CD14-positive monocyte (primary cell): ENCODE results near the gene CHRNA1. TPM values are rescaled to one million over a fixed set of nuclear protein-coding genes. Genes with fewer than 3 reads are reported as not detected.

Source experiments
- DNase-seq, 3 donors: peaks; one replicate each; pipeline ENCODE4 v3.0.0-alpha.2; 2011 to 2022
- H2AFZ ChIP-seq: 2 replicates; pipeline ENCODE4 v1.6.0; 2012; ENCODE audit warnings: mild to moderate bottlenecking, low read depth, low read length, inconsistent platforms; ENCODE audit not compliant: insufficient read depth, poor library complexity, severe bottlenecking
- H3K27ac ChIP-seq, 2 donors: 1 replicate in 1 of 2; 2 replicates in 1 of 2; pipeline ENCODE4 v1.5.1; 2012 to 2013; ENCODE audit warnings: low read length in 2 of 2, control low read depth in 1 of 2, inconsistent platforms in 1 of 2, low read depth in 1 of 2, mild to moderate bottlenecking in 1 of 2
- H3K27me3 ChIP-seq, 2 donors: one replicate each; pipeline versions ENCODE4 v1.6.0 to v1.6.1; 2011 to 2013; ENCODE audit warnings: low read length in 2 of 2; ENCODE audit not compliant: control insufficient read depth in 2 of 2, insufficient read depth in 2 of 2
- H3K36me3 ChIP-seq, 2 donors: replicated peaks in 1 of 2; 1 replicate in 1 of 2; 2 replicates in 1 of 2; pipeline versions ENCODE4 v1.5.1 to v1.6.1; 2012 to 2013; ENCODE audit warnings: low read length in 2 of 2, control low read depth in 1 of 2, inconsistent platforms in 1 of 2, mild to moderate bottlenecking in 1 of 2; ENCODE audit not compliant: insufficient read depth in 2 of 2, control insufficient read depth in 1 of 2
- H3K4me1 ChIP-seq, 2 donors: 1 replicate in 1 of 2; 2 replicates in 1 of 2; pipeline versions ENCODE4 v1.5.1 to v1.6.1; 2012 to 2013; ENCODE audit warnings: low read length in 2 of 2, control low read depth in 1 of 2, inconsistent platforms in 1 of 2, mild to moderate bottlenecking in 1 of 2, moderate library complexity in 1 of 2; ENCODE audit not compliant: insufficient read depth in 2 of 2, control insufficient read depth in 1 of 2
- H3K4me2 ChIP-seq: replicated peaks from 2 replicates; pipeline ENCODE3; 2012; ENCODE audit warnings: low read length, moderate library complexity, mild to moderate bottlenecking; ENCODE audit not compliant: poor library complexity, severe bottlenecking; ENCODE audit errors: extremely low read depth
- H3K4me3 ChIP-seq, 3 experiments: fragments of 200-600 bp in 1 of 3; sonication (generic) in 1 of 3; replicated peaks in 1 of 3; 1 replicate in 2 of 3; 2 replicates in 1 of 3; pipeline ENCODE4 v1.5.1; 2011 to 2013; ENCODE audit warnings: low read length in 3 of 3, mild to moderate bottlenecking in 3 of 3, control low read depth in 2 of 3, low read depth in 2 of 3, inconsistent platforms in 1 of 3, moderate library complexity in 1 of 3
- H3K79me2 ChIP-seq: 2 replicates; pipeline ENCODE4 v1.6.0; 2012; ENCODE audit warnings: mild to moderate bottlenecking, control low read depth, inconsistent platforms, low read length, moderate library complexity; ENCODE audit not compliant: insufficient read depth
- H3K9ac ChIP-seq: 2 replicates; pipeline ENCODE4 v1.6.0; 2017; ENCODE audit warnings: low read length, mild to moderate bottlenecking; ENCODE audit not compliant: insufficient read depth, poor library complexity, severe bottlenecking
- H3K9me3 ChIP-seq, 2 donors: replicated peaks in 1 of 2; 1 replicate in 1 of 2; 2 replicates in 1 of 2; pipeline versions ENCODE4 v1.5.1 to v1.6.1; 2012 to 2013; ENCODE audit warnings: low read length in 2 of 2, control low read depth in 1 of 2; ENCODE audit not compliant: control insufficient read depth in 1 of 2, insufficient read depth in 1 of 2
- H4K20me1 ChIP-seq: 2 replicates; pipeline ENCODE4 v1.6.0; 2012; ENCODE audit warnings: mild to moderate bottlenecking, low read length, control low read depth, moderate library complexity; ENCODE audit not compliant: insufficient read depth
- H3K27ac Mint-ChIP-seq, 7 donors: one replicate each; pipeline ENCODE4 v1.8.0; 2020; ENCODE audit warnings: mild to moderate bottlenecking in 7 of 7, mixed read lengths in 7 of 7, moderate library complexity in 6 of 7, inconsistent platforms in 2 of 7
- H3K27me3 Mint-ChIP-seq, 3 donors: one replicate each; pipeline ENCODE4 v1.8.0; 2021 to 2022; ENCODE audit warnings: low read depth in 3 of 3, mild to moderate bottlenecking in 3 of 3, mixed read lengths in 3 of 3, moderate library complexity in 3 of 3, inconsistent platforms in 1 of 3
- H3K36me3 Mint-ChIP-seq, 2 donors: one replicate each; pipeline ENCODE4 v1.8.0; 2020; ENCODE audit warnings: mixed read lengths in 2 of 2, inconsistent platforms in 1 of 2, mild to moderate bottlenecking in 1 of 2
- H3K4me1 Mint-ChIP-seq: one replicate; pipeline ENCODE4 v1.8.0; 2020; ENCODE audit warnings: mild to moderate bottlenecking, mixed read lengths
- H3K4me3 Mint-ChIP-seq, 2 donors: one replicate each; pipeline ENCODE4 v1.8.0; 2020; ENCODE audit warnings: mild to moderate bottlenecking in 2 of 2, mixed read lengths in 2 of 2, moderate library complexity in 1 of 2
- H3K9me3 Mint-ChIP-seq, 7 donors: one replicate each; pipeline ENCODE4 v1.8.0; 2020 to 2022; ENCODE audit warnings: mixed read lengths in 7 of 7, mild to moderate bottlenecking in 6 of 7, moderate library complexity in 6 of 7, inconsistent platforms in 2 of 7
- WGBS: methylation state at CpG from one replicate; pipeline ENCODE4 v1.1.5; 2013; ENCODE audit warnings: missing lambda C conversion rate; ENCODE audit not compliant: insufficient coverage; 5-methylcytosine and 5-hydroxymethylcytosine counted together
- intact Hi-C, 2 donors: fragments of 100-400 bp; cut with micrococcal nuclease; formaldehyde crosslinking; loops; one replicate each; pipeline versions ENCODE4 v1.15.0 to v1.15.1; 2023
- polyA plus RNA-seq, 3 donors: library from polyadenylated mRNA; depleted of rRNA in 1 of 3; unstranded in 2 of 3; stranded (reverse) in 1 of 3; fragments of 300-500 nt in 2 of 3; fragments of >200 nt in 1 of 3; fragmentation: Illumina TruSeq in 2 of 3; gene quantifications; 1 replicate in 2 of 3; 2 replicates in 1 of 3; pipeline ENCODE4 v1.2.3, GENCODE V29; 2012 to 2021
- TF ChIP-seq, protein P1 (sequence below): fragments of 200-600 bp; IDR thresholded peaks from one replicate; pipeline ENCODE4 v1.8.0; 2022; ENCODE audit warnings: antibody characterized with exemption, mild to moderate bottlenecking

The CHRNA1 gene
- polyA plus RNA-seq, 3 donors = not detected

DNA sequence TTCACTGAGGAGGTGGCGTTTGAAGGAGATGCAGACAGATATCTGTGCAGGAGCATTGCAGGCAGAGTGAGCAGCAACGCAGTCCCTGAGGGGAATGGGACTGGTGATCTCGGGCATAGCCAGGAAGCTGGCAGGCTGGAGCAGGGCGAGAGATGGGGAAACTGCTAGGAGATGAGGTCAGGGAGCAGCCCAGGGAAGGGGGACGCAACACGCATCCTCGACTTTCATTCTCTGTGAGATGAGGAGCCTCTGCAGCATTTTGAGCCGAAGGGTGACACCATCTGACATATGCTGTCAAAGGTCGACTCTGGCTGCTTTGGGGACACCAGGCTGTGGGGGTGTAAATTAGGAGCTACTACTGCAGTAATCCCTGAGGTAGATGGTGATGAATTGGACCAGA, 4.3 kb upstream of the CHRNA1 start:
- H3K36me3 Mint-ChIP-seq = no peaks in the 10 kb centered on the region
- H3K4me1 Mint-ChIP-seq = peaks cover 18% of the 10 kb centered on the region

DNA sequence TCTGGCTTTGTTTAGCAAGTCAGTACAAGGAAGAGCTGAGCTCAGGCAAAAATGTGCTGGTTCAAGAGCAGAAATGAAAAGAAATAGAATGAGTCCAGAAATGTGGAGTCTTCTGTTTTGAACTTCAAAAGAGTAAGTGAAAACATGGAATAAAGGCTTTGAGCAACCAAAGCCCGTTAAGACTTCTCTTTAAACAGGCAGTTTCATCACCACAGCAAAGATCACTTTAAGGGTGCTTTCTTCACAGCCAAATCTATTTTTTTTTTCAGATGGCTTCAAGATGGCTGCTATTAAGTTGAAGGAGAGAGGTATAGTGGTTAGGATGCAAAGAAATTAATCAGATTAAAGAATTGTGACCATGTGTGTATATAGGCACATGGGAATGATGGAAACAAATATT, 2.0 kb upstream of the CHRNA1 start:
- Histone ChIP-seq H3K36me3 (no peaks in the 10 kb centered on the region), H3K9me3 (no peaks in the 10 kb centered on the region), H3K9ac (no peak overlapping the region), H3K4me3 (no peak overlapping the region), H2AFZ (no peak overlapping the region), H3K4me2 (no peak overlapping the region), H3K27me3 (peaks cover 6 to 19% of the 10 kb centered on the region in 2 donors), H4K20me1 (no peaks in the 10 kb centered on the region), H3K27ac (no peak overlapping the region), H3K4me1 (no peaks in the 10 kb centered on the region), H3K79me2 (no peaks in the 10 kb centered on the region)
- WGBS = no CpG with 5 or more reads among the region's 1 CpG
- H3K27me3 Mint-ChIP-seq = peaks cover 22 to 49% (median 23%) of the 10 kb centered on the region in 3 donors
- TF ChIP-seq, protein P1, sequence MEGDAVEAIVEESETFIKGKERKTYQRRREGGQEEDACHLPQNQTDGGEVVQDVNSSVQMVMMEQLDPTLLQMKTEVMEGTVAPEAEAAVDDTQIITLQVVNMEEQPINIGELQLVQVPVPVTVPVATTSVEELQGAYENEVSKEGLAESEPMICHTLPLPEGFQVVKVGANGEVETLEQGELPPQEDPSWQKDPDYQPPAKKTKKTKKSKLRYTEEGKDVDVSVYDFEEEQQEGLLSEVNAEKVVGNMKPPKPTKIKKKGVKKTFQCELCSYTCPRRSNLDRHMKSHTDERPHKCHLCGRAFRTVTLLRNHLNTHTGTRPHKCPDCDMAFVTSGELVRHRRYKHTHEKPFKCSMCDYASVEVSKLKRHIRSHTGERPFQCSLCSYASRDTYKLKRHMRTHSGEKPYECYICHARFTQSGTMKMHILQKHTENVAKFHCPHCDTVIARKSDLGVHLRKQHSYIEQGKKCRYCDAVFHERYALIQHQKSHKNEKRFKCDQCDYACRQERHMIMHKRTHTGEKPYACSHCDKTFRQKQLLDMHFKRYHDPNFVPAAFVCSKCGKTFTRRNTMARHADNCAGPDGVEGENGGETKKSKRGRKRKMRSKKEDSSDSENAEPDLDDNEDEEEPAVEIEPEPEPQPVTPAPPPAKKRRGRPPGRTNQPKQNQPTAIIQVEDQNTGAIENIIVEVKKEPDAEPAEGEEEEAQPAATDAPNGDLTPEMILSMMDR = no peak
- H3K9me3 Mint-ChIP-seq = peaks cover 0 to 3% (median 0%) of the 10 kb centered on the region in 7 donors
- no peak overlapping the region for H3K27ac Mint-ChIP-seq
- no peaks in the 10 kb centered on the region for H3K36me3 Mint-ChIP-seq
- H3K4me3 Mint-ChIP-seq = no peak overlapping the region
- peaks cover 2% of the 10 kb centered on the region for H3K4me1 Mint-ChIP-seq
- no peak for DNase-seq
- intact Hi-C loops = no loop called here

More for the DNA sequence above, 4.3 kb upstream of the CHRNA1 start:
- no peak overlapping the region for H2AFZ ChIP-seq
- no peak overlapping the region for H3K27ac Mint-ChIP-seq
- peaks cover 0 to 3% (median 0%) of the 10 kb centered on the region in 7 donors for H3K9me3 Mint-ChIP-seq
- 86% methylated on average over 9 of the region's 9 CpGs for WGBS
- no peak overlapping the region for H3K4me3 Mint-ChIP-seq
- peaks cover 4 to 14% of the 10 kb centered on the region in 2 donors for H3K27me3 ChIP-seq
- no peak overlapping the region for H3K4me2 ChIP-seq
- H3K4me3 ChIP-seq = no peak overlapping the region
- peaks cover 19 to 43% (median 21%) of the 10 kb centered on the region in 3 donors for H3K27me3 Mint-ChIP-seq
- peaks cover 0 to 8% of the 10 kb centered on the region in 2 donors for H3K4me1 ChIP-seq
- H3K9me3 ChIP-seq = no peaks in the 10 kb centered on the region
- TF ChIP-seq, protein P1 = no peak
- no peak for DNase-seq
- no peaks in the 10 kb centered on the region for H3K36me3 ChIP-seq
- H3K79me2 ChIP-seq = no peaks in the 10 kb centered on the region
- no peaks in the 10 kb centered on the region for H4K20me1 ChIP-seq
- intact Hi-C loops = no loop called here
- no peak overlapping the region for H3K9ac ChIP-seq
- no peak overlapping the region for H3K27ac ChIP-seq
